ENCODE results near the gene BLOC1S3.

GRCh38 chr19:45180936-45181335, 2.4 kb downstream of the BLOC1S3 start:
- TF ChIP-seq CTCF (IDR thresholded peaks at IDR 0.05; ENCODE audit: low read depth, low read length, poor library complexity, severe bottlenecking) = no peak
- TF ChIP-seq EZH2phosphoT487 (IDR thresholded peaks at IDR 0.05; ENCODE audit: borderline replicate concordance, low read length) = no peak

Data from DOHH2 (cell line).